IPS-NIHi11 (cell line): Measurements from ENCODE around the gene CPN1.
"Not testable (repeated sequence)": the region's sequence is repeated elsewhere in the genome, so short reads cannot be mapped to it uniquely, and the experiment has no call there.

Source experiments
- DNase-seq: peaks from one replicate; pipeline ENCODE4 v3.0.0; 2012; ENCODE audit warnings: mixed read lengths, low spot score

Gene CPN1

DNA sequence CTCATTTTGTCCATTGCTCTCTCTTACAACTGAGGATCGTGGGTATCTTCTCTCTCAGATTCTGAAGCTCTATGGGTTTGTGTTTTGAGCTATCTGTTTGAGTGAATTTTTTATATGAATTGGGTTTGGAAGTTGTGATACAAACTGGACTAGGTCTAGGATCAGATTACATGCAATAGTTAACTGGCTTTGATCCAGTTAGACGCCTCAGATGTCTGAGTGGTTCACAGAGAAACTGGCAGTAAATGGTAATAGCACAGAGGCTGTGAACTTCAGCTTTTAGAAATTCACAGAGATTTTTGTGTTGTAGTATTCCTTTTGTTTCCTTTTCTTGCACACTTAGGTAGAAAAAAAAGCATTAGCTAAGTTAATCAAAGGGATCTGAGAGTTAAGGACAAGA, 59.3 kb downstream of the CPN1 start:
- DNase-seq = no peak

DNA sequence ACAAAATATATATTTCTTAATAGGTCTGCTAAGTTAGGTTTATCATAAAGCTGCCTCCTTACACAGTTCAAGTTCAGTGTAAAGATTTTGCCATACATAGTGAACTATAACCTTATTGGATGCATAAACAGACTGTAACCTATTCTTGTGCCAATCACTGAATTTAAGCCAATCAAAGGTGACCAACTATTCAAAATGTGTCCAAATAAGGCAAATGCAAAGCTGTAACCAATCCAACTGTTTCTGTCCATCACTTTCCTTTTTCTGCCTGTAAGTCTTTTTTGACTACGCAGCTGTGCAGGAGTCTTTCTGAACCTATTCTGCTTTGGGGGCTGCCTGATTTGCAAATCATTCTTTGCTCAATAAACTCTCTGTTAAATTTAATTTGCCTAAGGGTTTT, 60.3 kb downstream of the CPN1 start:
- no peak for DNase-seq

DNA sequence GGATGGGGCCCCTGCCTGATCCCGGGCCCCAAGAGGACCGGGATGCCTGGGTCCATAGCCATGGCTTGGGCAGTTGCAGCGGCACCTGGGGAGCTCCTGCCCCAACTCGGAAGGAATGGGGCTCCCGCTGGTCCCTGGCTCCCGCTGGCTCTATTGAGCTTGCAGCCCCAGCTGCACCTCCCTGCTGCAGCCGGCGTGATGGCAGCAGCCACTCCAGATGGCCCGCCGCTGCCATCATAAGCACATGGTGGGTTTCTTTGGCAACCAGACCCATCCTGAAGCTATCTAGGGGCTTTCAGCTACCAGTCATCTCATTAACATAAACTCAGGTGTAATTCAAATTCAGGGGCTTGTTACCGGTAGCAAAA, 60.8 kb downstream of the CPN1 start:
- no peak for DNase-seq

- no peak for DNase-seq
Observed at GRCh38 chr10:100020142-100020885, 61.4 kb downstream of the CPN1 start.

DNA sequence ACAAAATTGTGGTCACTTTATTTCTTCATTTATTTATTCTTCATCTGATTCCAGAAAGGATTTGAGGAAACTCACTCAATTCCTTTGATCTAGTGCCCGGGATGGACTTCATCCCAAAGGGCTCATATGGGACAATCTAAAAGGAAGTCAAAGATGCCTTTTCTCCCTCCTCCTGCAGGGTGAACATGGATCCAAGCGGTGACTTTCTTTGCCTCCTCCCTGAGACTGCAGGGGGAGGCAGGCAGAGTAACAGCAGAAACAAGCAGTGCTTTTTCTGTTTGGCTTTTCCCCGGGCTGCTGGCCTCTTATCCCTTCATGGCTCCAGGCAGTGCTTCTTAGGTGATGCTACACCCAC, 61.9 kb downstream of the CPN1 start:
- DNase-seq = peak; percentile 49

DNA sequence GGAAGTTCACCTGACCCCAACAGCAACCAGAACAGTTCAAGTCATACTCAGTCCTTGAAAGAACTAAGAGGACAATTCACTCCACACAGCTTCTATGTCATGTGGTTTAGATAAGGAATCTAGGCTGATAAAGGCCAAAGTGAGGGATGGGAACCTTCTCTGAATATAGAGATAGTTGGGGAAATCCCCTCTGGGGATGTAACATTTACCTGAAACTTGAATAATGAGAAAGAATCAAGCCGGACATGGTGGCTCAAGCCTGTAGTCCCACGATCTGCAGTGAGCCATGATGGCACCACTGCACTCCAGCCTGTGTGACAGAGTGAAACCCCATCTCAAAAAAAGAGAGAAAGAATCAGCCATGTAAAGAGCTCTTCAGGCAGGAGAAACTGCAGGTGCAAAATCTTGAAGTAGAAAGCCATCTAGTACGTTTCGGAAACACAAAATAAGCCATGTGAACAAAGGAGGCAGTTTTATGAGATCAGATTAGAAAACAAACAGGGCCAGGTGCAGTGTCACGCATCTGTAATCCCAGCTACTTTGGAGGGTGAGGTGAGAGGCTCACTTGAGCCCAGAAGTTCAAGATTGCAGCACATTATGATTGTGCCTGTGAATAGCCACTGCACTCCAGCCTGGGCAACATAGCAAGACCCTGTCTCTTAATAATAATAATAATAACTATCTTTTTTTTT, 67.5 kb downstream of the CPN1 start:
- no peak for DNase-seq

- DNase-seq = no peak
Observed at GRCh38 chr10:100013621-100014020, 68.0 kb downstream of the CPN1 start.

DNA sequence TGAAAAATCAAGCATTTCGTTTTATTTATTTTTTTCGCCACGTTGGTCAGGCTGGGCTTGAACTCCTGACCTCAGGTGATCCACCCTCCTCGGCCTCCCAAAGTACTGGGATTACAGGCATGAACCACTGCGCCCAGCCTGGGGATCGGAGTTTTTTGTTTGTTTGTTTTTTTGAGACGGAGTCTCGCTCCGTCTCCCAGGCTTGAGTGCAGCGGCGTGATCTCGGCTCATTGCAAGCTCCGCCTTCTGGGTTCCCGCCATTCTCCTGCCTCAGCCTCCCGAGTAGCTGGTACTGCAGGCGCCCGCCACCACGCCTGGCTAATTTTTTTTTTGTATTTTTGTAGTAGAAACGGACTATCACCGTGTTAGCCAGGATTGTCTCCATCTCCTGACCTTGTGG, 69.8 kb downstream of the CPN1 start:
- DNase-seq = not testable (repeated sequence)

GRCh38 chr10:100009793-100010676, 71.6 kb downstream of the CPN1 start, which contains the start of gene DNMBP:
TSS of gene DNMBP (minus strand) at chr10:100009947. CDS start at chr10:99972124, 37,823 bp downstream.
- DNase-seq = peak; percentile 100

GRCh38 chr10:100009283-100009792, 72.3 kb downstream of the CPN1 start:
- no peak for DNase-seq

DNA sequence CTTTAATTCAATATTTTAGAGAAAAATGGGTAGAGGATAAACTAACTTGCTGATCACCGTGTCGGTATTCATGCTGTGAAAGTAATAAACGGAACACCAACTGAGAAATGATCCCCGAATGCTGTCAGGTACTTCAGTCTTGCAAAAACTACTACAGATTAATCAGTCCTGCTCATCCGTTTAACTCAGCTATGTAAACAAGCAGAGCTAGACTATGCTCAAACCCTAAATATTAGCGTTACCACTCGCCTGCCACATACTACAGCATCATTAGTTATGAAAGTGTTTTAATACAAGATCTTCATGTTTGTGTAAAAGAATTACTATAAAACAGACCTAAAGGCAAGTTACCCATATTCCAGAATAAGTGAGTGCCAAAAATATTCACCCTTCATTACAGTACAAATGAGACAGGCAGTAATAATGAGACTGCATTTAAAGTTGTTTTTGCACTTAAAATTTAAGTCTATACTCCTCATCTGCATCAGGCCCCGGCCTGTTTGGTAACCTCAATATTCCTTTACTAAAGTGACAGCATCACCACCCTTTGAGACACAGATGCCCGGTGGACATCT, 72.9 kb downstream of the CPN1 start:
- no peak for DNase-seq

DNA sequence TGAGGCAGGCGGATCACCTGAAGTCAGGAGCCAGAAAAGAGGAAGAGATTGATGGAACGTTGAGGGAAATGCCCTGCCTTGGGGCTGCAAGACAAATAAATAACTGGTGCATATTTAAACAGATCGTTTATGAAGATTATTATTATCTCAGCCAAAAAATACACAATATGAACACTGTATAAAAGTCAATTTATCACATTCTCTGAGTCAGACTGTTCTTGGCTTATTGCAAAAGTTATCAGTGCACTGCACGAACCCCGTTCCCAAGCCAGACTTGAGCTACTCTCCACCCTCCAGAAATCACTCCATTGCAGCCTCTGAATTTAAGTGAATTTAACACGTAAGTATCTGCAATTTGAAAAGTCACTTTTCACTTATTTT, 73.5 kb downstream of the CPN1 start:
- DNase-seq = no peak

DNA sequence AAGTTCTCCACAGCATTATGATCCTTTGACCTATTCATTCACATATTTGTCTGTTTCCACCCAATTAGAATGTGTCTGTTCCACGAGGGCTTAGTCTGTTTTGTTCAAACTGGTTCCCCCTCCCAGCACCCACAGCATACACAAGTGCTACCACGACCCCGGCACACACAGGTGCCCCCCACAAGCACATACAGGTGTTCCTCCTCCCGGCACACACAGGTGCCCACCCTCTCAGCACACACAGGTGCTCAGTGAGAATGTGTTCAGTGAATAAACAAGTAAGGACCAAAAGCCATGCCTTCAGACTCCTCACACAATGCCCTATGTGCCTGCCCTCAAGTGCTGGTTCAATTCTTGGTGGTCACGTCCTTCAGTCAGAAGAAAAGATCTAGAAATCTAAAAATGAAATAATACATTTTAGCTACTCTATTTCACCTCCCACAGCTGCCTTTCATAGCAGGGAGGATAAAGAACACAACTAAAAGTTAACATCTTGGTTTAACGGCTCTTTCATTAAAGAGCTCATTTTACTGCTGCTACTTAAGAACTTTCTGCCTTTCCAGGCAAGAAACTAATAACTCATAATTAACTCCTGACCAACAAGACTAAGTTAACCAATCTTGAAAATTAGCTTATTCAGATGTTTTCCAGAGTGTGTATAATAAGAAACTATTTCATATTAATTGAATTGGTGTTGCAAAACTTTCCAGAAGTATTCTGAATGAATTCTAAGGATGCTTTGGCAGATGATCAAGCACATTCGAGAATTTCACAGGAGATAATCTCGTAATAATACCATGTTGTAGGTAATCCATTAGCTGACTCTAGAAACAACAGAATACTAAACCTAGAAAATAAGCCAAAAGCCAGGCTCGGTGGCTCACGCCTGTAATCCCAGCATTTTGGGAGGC, 74.2 kb downstream of the CPN1 start:
- no peak for DNase-seq

GRCh38 chr10:100006243-100006886, 75.3 kb downstream of the CPN1 start:
- no peak for DNase-seq

- DNase-seq = no peak
Observed at GRCh38 chr10:100004805-100005510, 76.7 kb downstream of the CPN1 start.

DNA sequence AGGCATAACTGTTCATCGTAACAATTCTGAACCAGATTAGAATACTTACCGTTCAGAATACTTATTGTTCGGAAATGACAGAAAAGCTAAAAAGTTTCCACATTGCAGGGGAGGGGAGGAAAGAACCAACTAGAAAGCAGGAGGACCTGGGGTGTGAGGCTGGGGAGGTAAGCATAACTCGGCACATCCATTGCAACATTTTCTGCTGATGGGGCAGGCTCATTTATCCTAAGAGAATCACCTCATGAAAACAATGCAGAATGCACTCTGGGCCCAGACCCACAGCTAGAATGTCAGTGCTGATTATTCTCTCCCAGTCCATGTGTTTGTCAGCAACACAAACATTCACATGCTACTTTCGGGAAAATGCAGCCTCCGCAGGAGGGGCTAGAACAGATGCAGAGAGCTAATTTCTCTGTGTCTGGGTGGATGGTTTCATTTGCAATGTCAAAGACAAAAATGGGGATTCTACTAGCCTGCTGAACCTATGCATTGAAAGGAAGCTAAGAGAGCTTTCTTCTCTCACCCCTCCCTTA, 81.5 kb downstream of the CPN1 start:
- DNase-seq = no peak

- no peak for DNase-seq
Observed at GRCh38 chr10:99999319-100000108, 82.2 kb downstream of the CPN1 start.

- DNase-seq = no peak
Observed at GRCh38 chr10:99998889-99999288, 82.8 kb downstream of the CPN1 start.
